H1 (cell line): ENCODE measurements around the gene TMSB15B. TPM values are rescaled to one million over a fixed set of nuclear protein-coding genes. Genes with fewer than 3 reads are reported as not detected.
"Not testable (repeated sequence)": the region's sequence is repeated elsewhere in the genome, so short reads cannot be mapped to it uniquely, and the experiment has no call there.

Experiments
- CTCF ChIA-PET: fragments of 300-600 bp; sonication (Branson Sonifier 250); formaldehyde crosslinking; loops from one replicate; lab custom pipeline; 2021; ENCODE audit not compliant: partially characterized antibody; lab: Charles Lee
- POLR2A ChIA-PET: fragments of 300-600 bp; sonication (Branson Sonifier 250); formaldehyde crosslinking; loops from one replicate; lab custom pipeline; 2021; ENCODE audit warnings: inconsistent platforms; ENCODE audit not compliant: partially characterized antibody; lab: Charles Lee
- DNase-seq, 2 experiments: peaks; one replicate each; pipeline versions ENCODE4 v3.0.0 to v3.0.0-alpha.2; 2010 to 2022; ENCODE audit warnings: low spot score in 2 of 2, low read depth in 1 of 2, mixed read lengths in 1 of 2
- FAIRE-seq: peaks from 2 replicates; lab custom pipeline; 2011; peaks lifted over from hg19 to GRCh38; lab: Jason Lieb, UNC
- H2AFZ ChIP-seq: 2 replicates; pipeline ENCODE4 v1.8.1; 2012; ENCODE audit warnings: low read length, inconsistent platforms
- H2AK5ac ChIP-seq: 2 replicates; pipeline ENCODE4 v1.6.1; 2013; ENCODE audit warnings: low read depth, low read length
- H2BK120ac ChIP-seq: replicated peaks from 2 replicates; pipeline ENCODE3; 2013; ENCODE audit warnings: low read depth, low read length, inconsistent platforms
- H2BK12ac ChIP-seq: 2 replicates; pipeline ENCODE4 v1.6.1; 2013; ENCODE audit warnings: low read depth, low read length
- H2BK15ac ChIP-seq: 2 replicates; pipeline ENCODE4 v1.6.1; 2013; ENCODE audit warnings: low read length
- H2BK20ac ChIP-seq: 2 replicates; pipeline ENCODE4 v1.6.1; 2013; ENCODE audit warnings: low read length
- H2BK5ac ChIP-seq: 2 replicates; pipeline ENCODE4 v1.6.1; 2013; ENCODE audit warnings: low read depth, low read length
- H3K14ac ChIP-seq: 2 replicates; pipeline ENCODE4 v1.6.1; 2013; ENCODE audit warnings: inconsistent platforms; ENCODE audit not compliant: insufficient read length
- H3K18ac ChIP-seq: 2 replicates; pipeline ENCODE4 v1.6.1; 2013; ENCODE audit warnings: low read length; ENCODE audit errors: extremely low read depth
- H3K23ac ChIP-seq: 2 replicates; pipeline ENCODE4 v1.6.1; 2013; ENCODE audit warnings: inconsistent platforms; ENCODE audit not compliant: insufficient read length
- H3K23me2 ChIP-seq: 2 replicates; pipeline ENCODE4 v1.6.1; 2013; ENCODE audit warnings: low read depth, low read length
- H3K27ac ChIP-seq: 2 replicates; pipeline ENCODE4 v1.6.1; 2011; ENCODE audit warnings: low read depth, low read length, inconsistent platforms
- H3K27me3 ChIP-seq, 4 experiments: replicated peaks in 1 of 4; 1 replicate in 1 of 4; 2 replicates in 3 of 4; pipeline versions ENCODE4 v1.6.1 to v1.8.1; 2011 to 2013; ENCODE audit warnings: low read length in 3 of 4, mild to moderate bottlenecking in 3 of 4, inconsistent platforms in 2 of 4, mixed read lengths in 2 of 4, moderate library complexity in 1 of 4; ENCODE audit not compliant: control insufficient read depth in 3 of 4, insufficient read depth in 3 of 4; ENCODE audit errors: extremely low read depth in 1 of 4
- H3K36me3 ChIP-seq, 4 experiments: 2 replicates each; pipeline versions ENCODE4 v1.6.1 to v1.8.1; 2011 to 2013; ENCODE audit warnings: mild to moderate bottlenecking in 4 of 4, low read length in 3 of 4, moderate library complexity in 2 of 4, control low read depth in 1 of 4, inconsistent platforms in 1 of 4; ENCODE audit not compliant: insufficient read depth in 4 of 4, control insufficient read depth in 2 of 4
- H3K4ac ChIP-seq: replicated peaks from 2 replicates; pipeline ENCODE3; 2013; ENCODE audit warnings: low read length, low read depth, mixed read lengths, inconsistent platforms; ENCODE audit not compliant: insufficient read length
- H3K4me1 ChIP-seq, 4 experiments: replicated peaks in 1 of 4; 1 replicate in 1 of 4; 2 replicates in 3 of 4; pipeline versions ENCODE4 v1.6.1 to v1.8.1; 2011 to 2013; ENCODE audit warnings: low read length in 3 of 4, inconsistent platforms in 2 of 4, mixed read lengths in 1 of 4; ENCODE audit not compliant: insufficient read depth in 4 of 4, control insufficient read depth in 3 of 4
- H3K4me2 ChIP-seq, 2 experiments: 2 replicates each; pipeline versions ENCODE4 v1.6.1 to v1.8.1; 2011 to 2013; ENCODE audit warnings: low read depth in 2 of 2, low read length in 2 of 2, control low read depth in 1 of 2, inconsistent platforms in 1 of 2, mild to moderate bottlenecking in 1 of 2; ENCODE audit not compliant: insufficient read depth in 1 of 2
- H3K4me3 ChIP-seq, 4 experiments: fragments of 200-600, 300-600 bp in 1 of 4; sonication (generic), shearing (Covaris generic), sonication (Bioruptor Twin) in 1 of 4; 2 replicates each; pipeline versions ENCODE4 v1.5.1 to v1.8.1; 2011 to 2016; ENCODE audit warnings: low read length in 4 of 4, low read depth in 3 of 4, control low read depth in 2 of 4, inconsistent platforms in 2 of 4, mild to moderate bottlenecking in 2 of 4, mixed read lengths in 1 of 4, moderate library complexity in 1 of 4; ENCODE audit not compliant: insufficient read depth in 2 of 4; ENCODE audit errors: extremely low read depth in 1 of 4
- H3K56ac ChIP-seq: replicated peaks from 2 replicates; pipeline ENCODE3; 2013; ENCODE audit warnings: low read depth, mild to moderate bottlenecking, mixed read lengths, low read length, inconsistent platforms; ENCODE audit not compliant: insufficient read length
- H3K79me1 ChIP-seq: 2 replicates; pipeline ENCODE4 v1.6.1; 2013; ENCODE audit warnings: low read depth, low read length, control low read depth
- H3K79me2 ChIP-seq, 2 experiments: 2 replicates each; pipeline versions ENCODE4 v1.6.1 to v1.8.1; 2012 to 2013; ENCODE audit warnings: low read length in 2 of 2, mild to moderate bottlenecking in 2 of 2, inconsistent platforms in 1 of 2; ENCODE audit not compliant: insufficient read depth in 2 of 2, control insufficient read depth in 1 of 2
- H3K9ac ChIP-seq, 4 experiments: replicated peaks in 1 of 4; 1 replicate in 1 of 4; 2 replicates in 3 of 4; pipeline versions ENCODE4 v1.6.1 to v1.8.1; 2011 to 2013; ENCODE audit warnings: low read depth in 3 of 4, low read length in 3 of 4, control low read depth in 2 of 4, mild to moderate bottlenecking in 2 of 4, moderate library complexity in 2 of 4, inconsistent platforms in 1 of 4; ENCODE audit errors: extremely low read depth in 1 of 4
- H3K9me3 ChIP-seq, 2 experiments: 2 replicates each; pipeline versions ENCODE4 v1.6.1 to v1.8.1; 2012 to 2013; ENCODE audit warnings: mild to moderate bottlenecking in 2 of 2, moderate library complexity in 2 of 2, control low read depth in 1 of 2, inconsistent platforms in 1 of 2, low read depth in 1 of 2, low read length in 1 of 2, mixed read lengths in 1 of 2; ENCODE audit not compliant: insufficient read depth in 2 of 2
- H4K20me1 ChIP-seq, 2 experiments: replicated peaks in 1 of 2; 2 replicates each; pipeline versions ENCODE3 to v1.8.1; 2011 to 2013; ENCODE audit warnings: inconsistent platforms in 2 of 2, low read length in 2 of 2, mild to moderate bottlenecking in 1 of 2; ENCODE audit not compliant: insufficient read depth in 2 of 2, control insufficient read depth in 1 of 2
- H4K5ac ChIP-seq: 2 replicates; pipeline ENCODE4 v1.6.1; 2013; ENCODE audit warnings: low read length, low read depth, mixed read lengths, inconsistent platforms; ENCODE audit not compliant: insufficient read length
- H4K8ac ChIP-seq: 2 replicates; pipeline ENCODE4 v1.8.0; 2013; ENCODE audit warnings: mild to moderate bottlenecking, moderate library complexity, low read length, inconsistent platforms; ENCODE audit not compliant: insufficient read depth; ENCODE audit errors: extremely low read depth
- H4K91ac ChIP-seq: replicated peaks from 2 replicates; pipeline ENCODE3; 2013; ENCODE audit warnings: low read length, mixed read lengths, inconsistent platforms; ENCODE audit not compliant: insufficient read length
- WGBS, 2 experiments: shearing (Covaris generic) in 1 of 2; methylation state at CpG; one replicate each; pipeline versions ENCODE4 v1.1.6 to v1.1.7; 2013 to 2015; ENCODE audit warnings: low lambda C conversion rate in 2 of 2, mixed read lengths in 2 of 2, inconsistent platforms in 1 of 2, low coverage in 1 of 2, missing lambda C conversion rate in 1 of 2; ENCODE audit not compliant: insufficient replicate concordance in 2 of 2, insufficient coverage in 1 of 2, insufficient read length in 1 of 2; ENCODE audit errors: extremely low coverage in 1 of 2, missing lambda C conversion rate in 1 of 2; 5-methylcytosine and 5-hydroxymethylcytosine counted together
- polyA plus RNA-seq, 7 experiments: library from polyadenylated mRNA; depleted of rRNA in 3 of 7; stranded (reverse) in 5 of 7; unstranded in 2 of 7; fragments of >200 nt in 5 of 7; fragments of 200-250 nt in 2 of 7; gene quantifications; 1 replicate in 5 of 7; 2 replicates in 1 of 7; 4 replicates in 1 of 7; pipeline versions ENCODE4 v1.2.1 to v1.2.3, GENCODE V29; 2011 to 2013; ENCODE audit warnings: missing spikeins in 2 of 7, mixed read lengths in 2 of 7
- total RNA-seq: library from RNA; stranded (reverse); fragmentation: NEBNext Ultra II Directional; extraction: Animal tissue kit (Norgen Biotek cat#: 25700); gene quantifications from 2 replicates; pipeline ENCODE4 v1.2.1, GENCODE V29; 2021

The TMSB15B gene
- total and polyA plus RNA-seq, 2 of the 8 experiments (the other 6 are each of a cell fraction or from before 2014, with no cell fraction given), result 11.7 to 12.1 TPM

- H2BK120ac ChIP-seq, H3K23ac ChIP-seq, H2AK5ac ChIP-seq, H4K5ac ChIP-seq, CTCF ChIA-PET, H4K8ac ChIP-seq, FAIRE-seq, H2BK15ac ChIP-seq, H2BK12ac ChIP-seq, H3K4me3 ChIP-seq, H2AFZ ChIP-seq, H3K56ac ChIP-seq, H3K9ac ChIP-seq, DNase-seq, H3K14ac ChIP-seq, H3K79me1 ChIP-seq, H3K79me2 ChIP-seq, H3K4me1 ChIP-seq, H3K4me2 ChIP-seq, POLR2A ChIA-PET, H3K18ac ChIP-seq, H4K20me1 ChIP-seq, H3K4ac ChIP-seq, H4K91ac ChIP-seq, H3K9me3 ChIP-seq, H2BK5ac ChIP-seq, H3K27ac ChIP-seq, H3K23me2 ChIP-seq, H3K27me3 ChIP-seq, H2BK20ac ChIP-seq, H3K36me3 ChIP-seq: not testable (repeated sequence)
- WGBS, 2 experiments, result no CpG with 5 or more reads among the region's 6 CpGs
Measured at GRCh38 chrX:103960599-103960998, 1.8 kb upstream of the TMSB15B start.

DNA sequence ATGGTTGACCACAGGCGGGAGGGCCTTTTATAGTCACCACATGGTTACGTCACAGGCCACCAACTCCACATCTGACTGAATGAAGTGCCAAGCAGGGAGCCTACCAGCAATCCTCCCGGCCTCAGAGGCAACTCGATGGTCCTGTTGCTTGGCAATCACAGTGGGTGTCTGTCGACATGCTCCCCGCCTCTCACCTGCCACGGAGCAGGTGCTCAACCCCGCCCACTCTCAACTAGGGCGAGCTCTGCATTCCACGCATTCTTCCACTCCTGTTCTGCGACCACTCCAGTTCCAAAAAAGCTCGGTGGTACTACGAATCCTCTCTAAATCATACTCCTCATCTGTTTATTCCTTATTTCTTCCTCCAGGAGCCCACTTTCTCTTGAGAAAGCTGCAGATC, 21.1 kb downstream of the TMSB15B start:
- H2BK12ac ChIP-seq, H3K4me3 ChIP-seq, H2BK20ac ChIP-seq, H4K91ac ChIP-seq, H3K27ac ChIP-seq, H2AK5ac ChIP-seq, H4K8ac ChIP-seq, H3K56ac ChIP-seq, CTCF ChIA-PET, POLR2A ChIA-PET, H4K5ac ChIP-seq, H3K9me3 ChIP-seq, H3K79me2 ChIP-seq, H3K36me3 ChIP-seq, DNase-seq, H3K18ac ChIP-seq, H3K4me2 ChIP-seq, H2BK15ac ChIP-seq, H3K4ac ChIP-seq, H3K4me1 ChIP-seq, H3K23me2 ChIP-seq, H3K79me1 ChIP-seq, H3K27me3 ChIP-seq, H3K14ac ChIP-seq, H2BK5ac ChIP-seq, H3K23ac ChIP-seq, H3K9ac ChIP-seq, H2BK120ac ChIP-seq, H2AFZ ChIP-seq, H4K20me1 ChIP-seq: not testable (repeated sequence)
- FAIRE-seq, result peak; percentile 99
- WGBS, 2 experiments, result no CpG with 5 or more reads among the region's 13 CpGs
